ENCODE data around the gene CYP3A7.
"Not testable (repeated sequence)": the region's sequence is repeated elsewhere in the genome, so short reads cannot be mapped to it uniquely, and the experiment has no call there.

Gene CYP3A7

DNA sequence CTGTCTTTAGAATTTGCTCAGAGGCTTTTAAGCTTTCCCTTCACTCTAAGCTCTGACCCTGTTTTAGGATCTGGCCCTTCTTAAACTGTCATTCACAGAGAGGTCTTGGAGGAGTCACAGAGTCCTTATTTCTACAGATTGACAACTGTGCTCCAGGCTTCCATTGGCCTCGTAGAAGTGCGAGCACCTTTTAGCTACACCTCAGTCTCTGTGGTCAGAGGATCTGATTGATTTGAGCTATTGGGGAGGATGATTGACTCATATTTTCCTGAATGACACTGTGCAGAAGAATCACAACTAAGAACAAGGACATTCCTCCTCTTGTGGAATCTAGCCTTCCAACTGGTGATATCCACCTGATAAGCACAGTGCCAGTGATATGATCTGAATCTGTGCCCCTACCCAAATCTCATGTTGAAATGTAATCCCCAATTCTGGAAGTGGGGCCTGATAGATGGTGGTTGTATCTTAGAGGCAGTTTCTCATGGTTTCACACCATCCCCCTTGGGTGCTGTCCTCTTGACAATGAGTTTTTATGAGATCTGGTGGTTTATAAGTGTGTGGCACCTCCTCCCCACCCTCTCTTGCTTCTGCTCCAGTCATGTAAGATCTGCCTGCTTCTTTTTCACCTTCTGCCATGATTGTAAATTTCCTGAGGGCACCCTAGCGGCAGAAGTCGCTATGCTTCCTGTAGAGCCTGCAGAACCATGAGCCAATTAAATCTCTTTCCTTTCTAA is 3.2 kb downstream of the CYP3A7 start:
- DNase-seq (ENCODE audit: low read depth in 2 of 2), result no peak
- TF ChIP-seq, protein P1, sequence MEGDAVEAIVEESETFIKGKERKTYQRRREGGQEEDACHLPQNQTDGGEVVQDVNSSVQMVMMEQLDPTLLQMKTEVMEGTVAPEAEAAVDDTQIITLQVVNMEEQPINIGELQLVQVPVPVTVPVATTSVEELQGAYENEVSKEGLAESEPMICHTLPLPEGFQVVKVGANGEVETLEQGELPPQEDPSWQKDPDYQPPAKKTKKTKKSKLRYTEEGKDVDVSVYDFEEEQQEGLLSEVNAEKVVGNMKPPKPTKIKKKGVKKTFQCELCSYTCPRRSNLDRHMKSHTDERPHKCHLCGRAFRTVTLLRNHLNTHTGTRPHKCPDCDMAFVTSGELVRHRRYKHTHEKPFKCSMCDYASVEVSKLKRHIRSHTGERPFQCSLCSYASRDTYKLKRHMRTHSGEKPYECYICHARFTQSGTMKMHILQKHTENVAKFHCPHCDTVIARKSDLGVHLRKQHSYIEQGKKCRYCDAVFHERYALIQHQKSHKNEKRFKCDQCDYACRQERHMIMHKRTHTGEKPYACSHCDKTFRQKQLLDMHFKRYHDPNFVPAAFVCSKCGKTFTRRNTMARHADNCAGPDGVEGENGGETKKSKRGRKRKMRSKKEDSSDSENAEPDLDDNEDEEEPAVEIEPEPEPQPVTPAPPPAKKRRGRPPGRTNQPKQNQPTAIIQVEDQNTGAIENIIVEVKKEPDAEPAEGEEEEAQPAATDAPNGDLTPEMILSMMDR (IDR thresholded peaks at IDR 0.05; ENCODE audit: low read depth, low read length), result no peak
- no peak overlapping the region for H3K4me3 ChIP-seq (replicated peaks in 1 of 2; ENCODE audit: low read depth in 2 of 2, low read length in 2 of 2)

DNA sequence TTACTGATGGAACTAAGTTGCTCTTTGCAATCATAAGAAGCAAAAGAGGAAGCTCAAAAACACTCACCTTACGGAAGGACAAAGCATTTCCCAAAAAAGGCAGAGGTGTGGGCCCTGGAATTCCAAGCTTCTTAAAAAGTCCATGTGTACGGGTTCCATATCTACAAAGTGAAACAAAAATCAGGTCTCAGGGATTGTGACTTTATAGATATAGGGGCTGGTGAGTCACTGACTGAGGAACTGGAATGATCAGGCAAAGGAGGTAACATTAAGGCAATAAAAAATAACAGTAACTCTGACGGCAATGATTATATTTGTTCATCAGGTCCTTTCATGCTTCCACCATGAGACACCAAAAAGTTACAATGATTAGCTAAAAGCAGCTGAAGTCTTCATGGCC is 4.0 kb downstream of the CYP3A7 start:
- TF ChIP-seq, protein P1 (IDR thresholded peaks at IDR 0.05; ENCODE audit: low read depth, low read length), result no peak
- H3K4me3 ChIP-seq (replicated peaks in 1 of 2; ENCODE audit: low read depth in 2 of 2, low read length in 2 of 2), result no peak overlapping the region

DNA sequence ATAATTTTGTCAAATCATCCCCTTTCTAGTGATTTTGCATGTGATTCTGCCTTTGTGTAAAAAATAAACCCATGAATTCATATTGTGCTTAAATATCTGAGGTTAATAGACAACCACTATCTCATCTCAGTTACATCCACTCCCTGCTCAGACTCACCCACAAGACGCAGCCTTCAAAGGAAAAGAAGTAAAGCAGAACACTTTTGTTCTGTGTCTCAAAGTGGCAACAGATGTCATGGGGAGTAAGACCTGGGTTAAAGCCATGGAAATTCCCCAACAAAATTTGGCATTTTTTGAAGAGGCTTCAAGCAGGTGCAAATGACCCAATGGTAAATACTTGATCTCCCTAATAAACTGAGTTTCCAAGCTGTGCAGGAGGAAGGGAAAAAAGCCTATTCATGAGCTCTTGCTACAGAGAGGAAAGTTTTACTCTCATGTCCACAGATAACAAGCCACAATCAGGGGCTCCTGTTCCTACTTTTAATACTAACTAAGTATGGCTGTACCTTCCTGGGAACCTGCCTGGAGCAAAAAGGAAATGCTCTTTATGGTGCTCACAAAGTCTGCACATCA is 4.7 kb downstream of the CYP3A7 start:
- TF ChIP-seq, protein P1 (IDR thresholded peaks at IDR 0.05; ENCODE audit: low read depth, low read length), result no peak
- no peak for DNase-seq (ENCODE audit: low read depth in 2 of 2)
- no peak overlapping the region for H3K4me3 ChIP-seq (replicated peaks in 1 of 2; ENCODE audit: low read depth in 2 of 2, low read length in 2 of 2)

More for the DNA sequence above, 4.0 kb downstream of the CYP3A7 start:
- DNase-seq (ENCODE audit: low read depth in 2 of 2), result no peak

DNA sequence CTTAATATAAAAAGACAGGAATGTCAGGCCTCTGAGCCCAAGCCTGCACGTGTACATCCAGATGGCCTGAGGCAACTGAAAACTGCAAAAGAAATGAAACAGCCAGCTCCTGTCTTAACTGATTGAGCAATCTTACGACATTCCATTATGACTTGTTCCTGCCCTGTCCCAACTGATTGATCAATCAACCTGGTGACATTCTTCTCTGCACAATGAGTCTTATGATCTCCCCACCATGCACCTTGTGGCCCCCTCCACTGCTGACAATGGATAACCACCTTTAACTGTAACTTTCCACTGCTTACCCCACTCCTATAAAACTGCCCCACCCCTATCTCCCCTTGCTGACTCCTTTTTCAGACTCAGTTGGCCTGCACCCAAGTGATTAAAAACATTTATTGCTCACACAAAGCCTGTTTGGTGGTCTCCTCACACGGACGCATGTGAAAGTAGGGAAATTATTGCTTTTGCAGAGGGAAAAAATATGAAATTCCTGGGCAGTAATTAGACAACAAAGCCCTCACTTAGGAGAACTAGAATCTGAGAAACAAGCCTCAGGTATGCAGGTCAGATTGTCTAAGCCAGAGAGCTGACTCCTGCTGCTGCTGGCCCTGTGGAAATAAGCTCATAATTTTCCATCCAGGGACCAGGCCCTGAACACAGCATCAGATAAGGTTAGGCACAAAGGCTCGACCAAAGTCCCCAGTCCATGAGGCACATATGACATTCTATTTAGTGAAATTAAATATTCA is 5.3 kb downstream of the CYP3A7 start:
- TF ChIP-seq, protein P1 (IDR thresholded peaks at IDR 0.05; ENCODE audit: low read depth, low read length), result no peak
- H3K4me3 ChIP-seq (replicated peaks in 1 of 2; ENCODE audit: low read depth in 2 of 2, low read length in 2 of 2), result no peak overlapping the region
- peak in 1 of 2 donors; percentile 8 for DNase-seq (ENCODE audit: low read depth in 2 of 2)

DNA sequence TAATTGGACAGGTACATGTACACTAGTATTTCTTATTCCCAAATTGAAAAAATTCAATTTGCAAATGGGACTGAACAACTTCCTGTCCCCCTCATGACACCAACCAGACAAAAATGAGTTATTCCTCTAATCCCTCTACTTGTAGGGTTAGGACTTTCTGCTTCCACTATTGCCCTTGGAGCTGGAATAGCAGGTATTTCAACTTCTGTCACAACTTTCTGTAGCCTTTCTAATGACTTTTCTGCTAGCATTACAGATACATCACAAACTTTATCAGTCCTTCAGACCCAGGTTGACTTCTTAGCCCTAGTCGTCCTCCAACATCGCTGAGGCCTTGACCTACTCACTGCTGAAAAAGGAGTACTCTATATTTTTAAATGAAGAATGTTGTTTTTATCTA is 6.4 kb downstream of the CYP3A7 start:
- TF ChIP-seq, protein P1 (IDR thresholded peaks at IDR 0.05; ENCODE audit: low read depth, low read length), result no peak
- H3K4me3 ChIP-seq (replicated peaks in 1 of 2; ENCODE audit: low read depth in 2 of 2, low read length in 2 of 2), result no peak overlapping the region
- DNase-seq (ENCODE audit: low read depth in 2 of 2), result no peak

DNA sequence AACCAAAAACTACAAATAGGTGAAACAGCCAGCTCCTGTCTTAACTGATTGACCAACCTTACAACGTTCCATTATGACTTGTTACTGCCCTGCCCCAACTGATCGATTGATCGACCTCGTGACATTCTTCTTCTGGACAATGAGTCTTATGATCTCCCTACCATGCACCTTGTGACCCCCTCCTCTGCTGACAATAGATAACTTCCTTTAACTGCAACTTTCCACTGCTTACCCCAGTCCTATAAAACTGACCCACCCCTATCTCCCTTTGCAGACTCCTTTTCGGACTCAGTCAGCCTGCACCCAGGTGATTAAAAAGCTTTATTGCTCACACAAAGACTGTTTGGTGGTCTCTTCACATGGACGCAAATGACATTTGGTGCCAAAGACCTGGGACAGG is 11.8 kb downstream of the CYP3A7 start:
- DNase-seq (ENCODE audit: low read depth in 2 of 2), result not testable (repeated sequence)

More for the DNA sequence above, 11.8 kb downstream of the CYP3A7 start:
- H3K4me3 ChIP-seq (replicated peaks in 1 of 2; ENCODE audit: low read depth in 2 of 2, low read length in 2 of 2), result not testable (repeated sequence)
